ENCODE measurements around the gene GPR150.
A peak's percentile ranks its signal among the peaks of the same experiment; 100 is the strongest.

The GPR150 gene
- total RNA-seq: 0.31 to 2.0 reads per million in 2 donors

GRCh38 chr5:95620030-95620869 is at the start of gene GPR150:
TSS of gene GPR150 (plus strand) at chr5:95620087. CDS start at chr5:95620276, 189 bp downstream.
- peak; percentile 36 to 84 (median 53) for DNase-seq

- DNase-seq: no peak
Measured at GRCh38 chr5:95572016-95572415, 47.9 kb upstream of the GPR150 start.

GRCh38 chr5:95581576-95581975 is 38.3 kb upstream of the GPR150 start:
- no peak for DNase-seq

DNA sequence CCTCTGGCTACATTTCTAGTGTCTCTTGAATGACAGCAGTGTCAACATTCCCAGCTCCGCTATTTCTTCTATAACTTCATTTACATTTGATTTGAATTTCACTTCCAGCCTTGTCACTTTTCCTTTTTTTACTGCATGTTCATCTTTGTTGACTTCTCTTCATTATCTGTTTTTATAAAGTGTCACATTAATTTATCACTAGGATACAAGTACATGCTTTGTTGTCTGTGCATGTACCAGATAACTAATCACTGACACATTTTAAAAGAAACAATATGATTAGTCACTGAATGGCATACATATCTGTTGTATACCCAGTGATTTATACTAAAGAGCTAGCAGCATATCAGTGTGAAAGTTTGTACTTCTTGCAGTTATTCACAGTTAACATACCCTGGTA is 35.9 kb upstream of the GPR150 start:
- DNase-seq: no peak

DNA sequence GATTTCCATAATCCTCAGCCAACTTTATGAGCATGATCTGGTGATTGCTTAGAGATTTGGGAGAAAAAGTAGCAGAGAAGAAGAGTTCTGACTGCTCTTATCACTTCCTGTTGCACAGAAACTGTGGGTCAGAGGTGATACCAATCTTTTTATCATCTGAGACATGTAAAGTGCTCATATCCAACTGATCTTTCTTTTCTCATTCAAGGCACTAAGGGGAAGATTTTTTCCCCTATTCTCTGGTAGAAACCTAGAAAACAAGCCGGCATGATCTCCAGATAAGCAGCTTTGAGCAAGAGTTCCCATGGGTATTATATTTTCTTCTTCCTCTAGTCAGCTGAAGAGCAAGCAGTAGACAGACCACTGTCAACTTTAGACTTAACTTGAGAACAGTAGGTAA is 29.0 kb upstream of the GPR150 start:
- DNase-seq: peak in 1 of 5 experiments; percentile 82

DNA sequence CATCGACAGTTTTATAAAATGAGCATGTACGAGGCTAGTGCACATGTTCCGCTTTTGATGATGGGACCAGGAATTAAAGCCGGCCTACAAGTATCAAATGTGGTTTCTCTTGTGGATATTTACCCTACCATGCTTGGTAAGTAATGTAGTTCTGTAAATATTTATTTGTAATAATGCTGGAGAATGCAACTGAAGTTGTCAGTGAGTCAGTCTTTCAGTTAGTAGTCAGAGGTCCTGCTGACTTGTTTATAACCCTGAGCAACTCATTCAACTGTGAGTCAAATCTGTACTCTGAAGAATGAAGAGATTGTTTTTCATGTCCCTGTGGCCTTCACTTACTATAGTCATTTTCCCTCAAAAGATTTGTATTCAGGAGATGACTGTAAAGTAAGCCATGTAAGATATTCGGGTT is 28.4 kb upstream of the GPR150 start:
- DNase-seq: peak in 1 of 5 experiments; percentile 92

- no peak for DNase-seq
Measured at GRCh38 chr5:95595289-95595931, 24.5 kb upstream of the GPR150 start.

DNA sequence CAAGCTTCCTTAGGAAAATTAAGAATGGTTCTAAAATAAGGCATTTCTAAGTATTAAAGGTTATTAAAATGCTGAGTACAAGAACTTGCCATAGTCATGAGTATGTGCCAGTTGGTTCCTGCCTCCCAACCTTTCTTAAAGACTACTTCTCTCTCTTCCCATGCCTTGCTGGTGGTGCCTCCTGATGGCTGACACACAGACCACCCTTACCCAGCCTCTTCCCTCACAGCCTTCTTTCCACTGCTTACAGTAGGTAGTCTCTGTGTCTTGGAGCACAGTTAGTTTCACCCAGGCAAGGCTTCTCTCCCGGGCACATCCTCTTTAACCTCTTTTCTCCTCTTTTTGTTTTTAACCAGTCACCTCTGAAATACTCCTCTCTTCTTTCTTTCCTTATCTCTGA is 20.6 kb upstream of the GPR150 start:
- DNase-seq: no peak

GRCh38 chr5:95600557-95600956 is 19.3 kb upstream of the GPR150 start:
- no peak for DNase-seq

DNA sequence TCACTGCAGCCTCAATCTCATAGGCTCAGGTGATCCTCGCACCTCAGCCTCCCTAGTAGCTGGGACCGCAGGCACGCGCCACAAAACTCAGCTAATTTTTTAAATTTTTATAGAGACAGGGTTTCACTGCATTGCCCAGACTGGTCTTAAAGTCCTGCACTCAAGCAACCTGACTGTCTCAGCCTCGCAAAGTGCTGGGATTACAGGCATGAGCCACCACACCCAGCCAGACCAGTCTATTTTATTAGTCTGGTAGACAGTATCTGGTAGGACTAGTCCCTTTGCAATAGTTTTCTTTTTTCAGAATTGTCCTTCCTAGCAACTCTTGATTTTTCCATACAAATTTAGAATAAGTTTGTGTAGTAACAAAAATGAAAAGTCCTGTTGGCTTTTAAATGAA is 14.1 kb upstream of the GPR150 start:
- DNase-seq: no peak

GRCh38 chr5:95606419-95606818 is 13.5 kb upstream of the GPR150 start:
- DNase-seq: no peak

GRCh38 chr5:95609711-95610110 is 10.2 kb upstream of the GPR150 start:
- no peak for DNase-seq

- DNase-seq: no peak
Measured at GRCh38 chr5:95610546-95610945, 9.3 kb upstream of the GPR150 start.

DNA sequence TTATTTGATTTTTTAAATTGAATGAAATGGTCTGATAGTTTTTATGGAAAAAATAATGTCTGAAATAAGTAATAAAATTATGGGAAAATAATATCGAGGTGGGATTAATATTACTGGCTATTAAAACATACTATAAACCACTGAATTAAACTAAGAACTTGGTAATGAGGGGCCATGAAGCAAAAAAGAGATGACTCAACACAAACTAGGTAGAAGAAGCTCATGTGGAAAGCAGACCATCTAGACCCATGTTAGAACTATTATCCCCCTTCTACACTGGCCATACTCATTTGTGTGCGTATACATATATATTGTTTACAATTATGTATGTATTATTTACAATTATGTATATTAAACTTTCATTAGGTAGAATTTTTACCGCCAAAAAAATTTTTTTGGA is 8.5 kb upstream of the GPR150 start:
- no peak for DNase-seq

DNA sequence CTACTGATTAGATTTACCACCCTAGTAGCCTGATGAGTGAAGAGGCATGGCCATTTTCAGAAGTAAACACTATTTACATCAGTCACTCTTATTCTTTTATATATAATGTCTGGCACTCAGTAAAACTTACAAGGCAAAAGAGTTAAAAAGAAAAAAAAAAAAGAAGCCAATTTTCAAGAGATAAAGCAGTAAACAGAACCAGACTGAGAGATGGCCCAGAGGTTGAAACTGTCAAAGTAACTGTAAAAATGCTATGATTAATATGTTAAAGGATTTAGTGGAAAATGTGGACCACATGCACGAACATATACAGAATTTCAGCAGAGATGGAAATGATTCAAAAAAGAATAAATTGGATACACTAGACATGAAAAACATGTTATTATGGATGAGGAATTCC is 6.4 kb upstream of the GPR150 start:
- no peak for DNase-seq

GRCh38 chr5:95615164-95615467 is 4.8 kb upstream of the GPR150 start:
- DNase-seq: no peak

DNA sequence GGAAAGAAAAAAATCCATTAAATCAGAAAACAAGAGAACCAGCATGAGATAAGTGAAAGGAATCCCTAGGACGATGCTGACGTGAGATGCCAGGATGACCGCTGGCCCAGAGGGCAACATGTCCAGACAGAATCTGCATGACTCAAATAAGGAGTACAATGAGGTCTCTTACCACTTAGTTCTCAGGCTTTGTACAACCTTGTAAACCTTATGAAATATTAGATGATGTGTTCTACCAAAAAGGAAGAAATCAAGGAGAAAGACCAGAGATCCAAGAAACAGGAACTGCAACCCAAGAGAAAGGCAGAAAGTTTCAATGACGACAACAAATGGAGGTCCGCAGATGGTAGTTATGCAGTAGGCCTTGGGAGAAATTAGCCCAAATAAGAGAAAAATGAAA is 2.8 kb upstream of the GPR150 start:
- DNase-seq: no peak

GRCh38 chr5:95619096-95619495 is 791 bp upstream of the GPR150 start:
- no peak for DNase-seq

DNA sequence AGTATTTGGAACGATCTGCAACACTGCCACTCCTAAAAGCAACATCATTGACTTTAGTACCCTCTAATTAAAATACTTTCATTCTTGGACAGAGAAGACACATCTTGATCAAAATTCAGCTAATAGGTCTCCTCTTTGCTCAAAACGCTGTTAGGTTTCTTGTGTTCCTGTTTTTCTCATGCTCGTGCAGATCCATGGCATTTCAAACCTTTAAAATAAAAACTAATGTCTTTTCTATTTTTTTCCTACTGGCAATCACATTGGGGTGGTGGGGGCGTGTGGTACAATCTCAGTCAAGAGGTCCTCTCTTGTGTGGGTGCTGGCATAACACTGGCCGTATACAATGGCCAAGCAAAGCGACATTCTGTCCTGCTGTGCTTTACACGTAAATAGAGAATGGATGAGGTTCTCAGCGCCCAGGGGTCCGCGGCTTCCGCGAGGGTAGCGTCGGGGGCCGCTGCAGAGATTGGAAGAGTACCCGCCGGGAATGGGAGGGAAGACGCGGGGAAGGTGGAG is 315 bp upstream of the GPR150 start:
- no peak for DNase-seq

GRCh38 chr5:95620870-95621838 is 1.3 kb downstream of the GPR150 start:
- DNase-seq: peak; percentile 24 to 73 (median 33)

DNA sequence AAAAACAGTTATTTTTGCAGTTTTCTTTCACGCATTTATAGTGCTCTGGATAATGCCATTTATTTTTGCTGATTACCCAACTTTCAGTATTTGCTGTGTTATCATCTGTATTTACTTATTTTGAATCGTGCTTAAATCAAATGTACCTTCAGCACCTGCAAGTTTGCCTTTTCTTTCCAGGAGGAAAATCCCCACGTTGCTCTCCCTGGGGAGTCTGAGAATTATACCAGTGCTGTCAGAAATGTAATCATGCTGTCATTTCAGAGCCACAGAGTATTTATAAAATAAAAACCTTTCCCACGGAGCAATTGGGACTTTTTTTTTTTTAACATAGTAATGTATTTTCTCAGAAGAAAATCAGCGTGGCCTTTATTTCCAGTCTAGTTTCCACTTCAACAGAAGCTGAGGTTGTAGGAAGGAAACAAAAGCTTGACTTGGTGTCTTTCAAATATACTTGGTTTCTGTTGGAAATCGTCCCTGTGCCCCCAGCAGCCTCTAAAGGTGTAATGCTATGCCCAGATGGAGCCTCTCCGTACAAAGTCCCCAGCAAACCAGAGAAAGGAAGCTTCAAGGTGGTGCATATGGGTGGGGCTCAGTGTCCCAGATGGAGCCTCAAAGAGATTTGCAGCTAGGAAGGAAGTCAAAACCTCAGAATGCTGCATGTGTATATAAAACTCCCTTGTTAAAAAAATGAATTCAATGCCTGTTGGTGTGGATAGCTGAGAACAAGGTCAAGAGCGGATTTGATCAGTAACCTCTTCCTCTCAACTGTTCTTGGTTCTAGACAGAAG is 2.1 kb downstream of the GPR150 start:
- peak in 3 of 5 experiments; percentile 9 to 73 (median 54) for DNase-seq

DNA sequence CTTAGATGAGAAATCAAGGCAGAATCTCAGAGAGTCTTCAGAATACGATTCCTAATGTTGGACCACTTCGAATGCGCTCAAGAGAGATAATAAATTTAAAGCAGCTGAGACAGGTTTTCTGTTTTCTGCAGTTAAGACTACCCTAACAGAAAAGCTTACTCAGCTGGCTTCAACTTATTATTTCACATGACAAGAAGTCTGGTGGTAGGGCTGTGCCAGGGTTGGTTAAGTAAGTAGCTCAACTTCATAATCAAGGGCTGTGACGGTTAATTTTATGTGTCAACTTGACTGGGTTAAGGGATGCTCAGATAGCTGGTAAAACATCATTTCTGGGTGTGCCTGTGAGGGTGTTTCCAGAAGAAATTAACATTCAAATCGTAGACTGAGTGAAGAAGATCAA is 3.8 kb downstream of the GPR150 start:
- no peak for DNase-seq

Data from T-helper 2 cell (primary cell).